Neuronal stem cell (in vitro differentiated cells): Measurements from ENCODE around the gene TBC1D17.

Source experiments
- DNase-seq: peaks from one replicate; pipeline ENCODE4 v3.0.0-alpha.2; 2013; ENCODE audit warnings: low spot score
- H2AFZ ChIP-seq: one replicate; pipeline ENCODE4 v1.6.1; 2013; ENCODE audit warnings: mild to moderate bottlenecking, low read length, inconsistent platforms
- H2AK5ac ChIP-seq: 2 replicates; pipeline ENCODE4 v1.6.1; 2013; ENCODE audit warnings: low read depth, mild to moderate bottlenecking, inconsistent platforms, low read length, moderate library complexity, mixed read lengths
- H2BK120ac ChIP-seq: 2 replicates; pipeline ENCODE4 v1.6.1; 2013; ENCODE audit warnings: low read depth, mild to moderate bottlenecking, inconsistent platforms, low read length, moderate library complexity, mixed read lengths
- H2BK12ac ChIP-seq: one replicate; pipeline ENCODE4 v1.6.1; 2013; ENCODE audit warnings: low read length, inconsistent platforms
- H2BK15ac ChIP-seq: 2 replicates; pipeline ENCODE4 v1.6.1; 2013; ENCODE audit warnings: mild to moderate bottlenecking, low read length, inconsistent platforms, mixed read lengths
- H2BK5ac ChIP-seq: one replicate; pipeline ENCODE4 v1.6.1; 2013; ENCODE audit warnings: inconsistent platforms, mild to moderate bottlenecking, low read length, moderate library complexity
- H3K14ac ChIP-seq: one replicate; pipeline ENCODE4 v1.6.1; 2013; ENCODE audit warnings: low read length, inconsistent platforms
- H3K18ac ChIP-seq: 2 replicates; pipeline ENCODE4 v1.6.1; 2013; ENCODE audit warnings: low read length, inconsistent platforms
- H3K23ac ChIP-seq: 2 replicates; pipeline ENCODE4 v1.6.1; 2013; ENCODE audit warnings: low read depth, mild to moderate bottlenecking, mixed read lengths, low read length, inconsistent platforms; ENCODE audit not compliant: poor library complexity
- H3K27ac ChIP-seq: replicated peaks from 3 replicates; pipeline ENCODE4 v1.5.1; 2013; ENCODE audit warnings: low read length, inconsistent platforms
- H3K27me3 ChIP-seq, 3 experiments: 2 replicates each; pipeline ENCODE4 v1.6.1; 2013; ENCODE audit warnings: low read length in 3 of 3, mild to moderate bottlenecking in 2 of 3, inconsistent platforms in 1 of 3, low read depth in 1 of 3, mixed read lengths in 1 of 3, moderate library complexity in 1 of 3; ENCODE audit not compliant: control insufficient read depth in 3 of 3, insufficient read depth in 3 of 3
- H3K36me3 ChIP-seq, 2 donors: replicated peaks in 1 of 2; 2 replicates each; pipeline ENCODE4 v1.6.1; 2013; ENCODE audit warnings: low read length in 2 of 2; ENCODE audit not compliant: control insufficient read depth in 2 of 2, insufficient read depth in 2 of 2
- H3K4ac ChIP-seq: 2 replicates; pipeline ENCODE4 v1.6.1; 2013; ENCODE audit warnings: inconsistent platforms, mild to moderate bottlenecking, low read length, moderate library complexity
- H3K4me1 ChIP-seq, 2 donors: 1 replicate in 1 of 2; 2 replicates in 1 of 2; pipeline ENCODE4 v1.6.1; 2013; ENCODE audit warnings: low read length in 2 of 2, low read depth in 1 of 2; ENCODE audit not compliant: control insufficient read depth in 2 of 2, insufficient read depth in 1 of 2
- H3K4me2 ChIP-seq: one replicate; pipeline ENCODE4 v1.6.1; 2013; ENCODE audit warnings: mild to moderate bottlenecking, low read length, inconsistent platforms; ENCODE audit not compliant: insufficient read depth, poor library complexity, severe bottlenecking
- H3K4me3 ChIP-seq, 2 donors: 2 replicates each; pipeline ENCODE4 v1.5.1; 2013; ENCODE audit warnings: low read length in 2 of 2, mild to moderate bottlenecking in 2 of 2, inconsistent platforms in 1 of 2, moderate library complexity in 1 of 2
- H3K79me1 ChIP-seq: one replicate; pipeline ENCODE4 v1.6.1; 2013; ENCODE audit warnings: low read depth, mild to moderate bottlenecking, inconsistent platforms, low read length, moderate library complexity
- H3K9ac ChIP-seq: one replicate; pipeline ENCODE4 v1.6.1; 2013; ENCODE audit warnings: mild to moderate bottlenecking, low read depth, low read length, inconsistent platforms; ENCODE audit not compliant: poor library complexity
- H3K9me3 ChIP-seq, 2 donors: replicated peaks in 1 of 2; 2 replicates each; pipeline versions ENCODE3 to v1.6.1; 2013; ENCODE audit warnings: low read length in 2 of 2, mild to moderate bottlenecking in 2 of 2, inconsistent platforms in 1 of 2, low read depth in 1 of 2, mixed read lengths in 1 of 2, moderate library complexity in 1 of 2; ENCODE audit not compliant: control insufficient read depth in 2 of 2, insufficient read depth in 1 of 2
- H4K8ac ChIP-seq: one replicate; pipeline ENCODE4 v1.6.1; 2013; ENCODE audit warnings: low read depth, mild to moderate bottlenecking, inconsistent platforms, low read length, moderate library complexity
- H4K91ac ChIP-seq: one replicate; pipeline ENCODE4 v1.6.1; 2013; ENCODE audit warnings: low read length, low read depth, mild to moderate bottlenecking, inconsistent platforms; ENCODE audit not compliant: poor library complexity
- WGBS, 2 donors: extraction: QIAGEN DNeasy Blood & Tissue Kit; methylation state at CpG; one replicate each; pipeline ENCODE4 v1.1.7; 2013; ENCODE audit warnings: missing lambda C conversion rate in 2 of 2, mixed read lengths in 1 of 2; ENCODE audit not compliant: insufficient read length in 2 of 2, insufficient replicate concordance in 1 of 2; ENCODE audit errors: extremely low coverage in 2 of 2; 5-methylcytosine and 5-hydroxymethylcytosine counted together

Gene TBC1D17

DNA sequence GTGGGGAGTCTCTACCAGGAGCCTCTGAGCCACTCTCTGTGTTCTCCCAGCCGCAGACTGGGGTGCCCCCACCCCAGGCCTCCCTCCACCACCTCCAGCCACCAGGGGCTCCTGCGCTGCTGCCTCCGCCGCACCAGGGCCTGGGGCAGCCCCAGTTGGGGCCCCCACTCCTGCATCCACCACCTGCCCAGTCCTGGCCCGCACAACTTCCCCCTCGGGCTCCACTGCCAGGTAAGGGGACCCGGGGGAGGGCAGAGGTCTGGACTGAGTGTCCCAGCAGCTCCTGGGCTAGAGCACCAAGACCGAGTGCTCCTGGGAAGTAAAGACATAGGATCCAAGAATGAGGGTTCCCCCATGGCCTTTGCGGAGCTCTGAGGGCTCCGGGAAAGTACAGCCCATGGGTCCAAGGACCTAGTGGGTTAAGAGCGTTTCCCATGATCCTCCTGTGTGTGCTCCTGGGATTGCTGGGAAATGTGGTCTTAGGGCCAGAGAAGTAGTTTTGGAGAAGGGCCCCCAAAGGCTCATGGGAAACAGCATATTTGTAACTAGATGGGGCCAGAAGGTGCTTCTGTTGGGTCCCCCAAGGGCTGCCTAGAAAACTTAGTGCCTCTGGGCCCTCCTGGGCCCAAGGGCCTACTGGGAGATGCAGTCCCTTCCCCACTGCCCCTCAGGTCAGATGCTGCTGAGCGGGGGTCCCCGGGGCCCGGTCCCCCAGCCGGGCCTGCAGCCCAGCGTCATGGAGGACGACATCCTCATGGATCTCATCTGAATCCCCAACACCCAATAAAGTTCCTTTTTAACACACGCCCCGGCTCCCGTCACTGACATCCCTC lies 41.1 kb upstream of the TBC1D17 start:
- H3K4me1 ChIP-seq: no peaks in the 10 kb centered on the region
- no peak overlapping the region for H3K9ac ChIP-seq
- no peak overlapping the region for H2BK5ac ChIP-seq
- WGBS, 2 donors: no CpG with 5 or more reads among the region's 20 CpGs
- no peak overlapping the region for H2AK5ac ChIP-seq
- no peak overlapping the region for H3K4me3 ChIP-seq
- H3K27ac ChIP-seq: no peak overlapping the region
- no peaks in the 10 kb centered on the region for H3K27me3 ChIP-seq
- no peak overlapping the region for H4K8ac ChIP-seq
- no peak overlapping the region for H2AFZ ChIP-seq
- H2BK15ac ChIP-seq: no peak overlapping the region
- H3K14ac ChIP-seq: no peak overlapping the region
- H3K79me1 ChIP-seq: peaks cover 3% of the 10 kb centered on the region
- no peak overlapping the region for H2BK12ac ChIP-seq
- no peak overlapping the region for H4K91ac ChIP-seq
- no peak overlapping the region for H3K4me2 ChIP-seq
- H3K23ac ChIP-seq: no peak overlapping the region
- no peaks in the 10 kb centered on the region for H3K9me3 ChIP-seq
- no peak for DNase-seq
- H3K36me3 ChIP-seq: peaks cover 71 to 99% of the 10 kb centered on the region in 2 donors
- H3K18ac ChIP-seq: no peak overlapping the region
- no peak overlapping the region for H3K4ac ChIP-seq
- H2BK120ac ChIP-seq: no peak overlapping the region

GRCh38 chr19:49837009-49837310 lies 40.5 kb upstream of the TBC1D17 start:
- Histone ChIP-seq H3K4me3 (peak overlapping the region in 1 of 2 donors; percentile 9), H3K9me3 (no peaks in the 10 kb centered on the region), H2AFZ (no peak overlapping the region), H3K18ac (no peak overlapping the region), H3K27ac (no peak overlapping the region), H2BK12ac (no peak overlapping the region), H3K14ac (no peak overlapping the region), H4K8ac (no peak overlapping the region), H3K4me2 (no peak overlapping the region), H3K4me1 (no peaks in the 10 kb centered on the region), H2BK120ac (no peak overlapping the region), H3K79me1 (peaks cover 1% of the 10 kb centered on the region), H3K36me3 (peaks cover 69 to 98% of the 10 kb centered on the region in 2 donors), H2BK5ac (no peak overlapping the region), H3K4ac (no peak overlapping the region), H3K9ac (no peak overlapping the region), H3K27me3 (no peaks in the 10 kb centered on the region), H4K91ac (no peak overlapping the region), H2AK5ac (no peak overlapping the region), H3K23ac (no peak overlapping the region), H2BK15ac (no peak overlapping the region)
- no CpG with 5 or more reads among the region's 5 CpGs for WGBS, 2 donors
- DNase-seq: no peak

DNA sequence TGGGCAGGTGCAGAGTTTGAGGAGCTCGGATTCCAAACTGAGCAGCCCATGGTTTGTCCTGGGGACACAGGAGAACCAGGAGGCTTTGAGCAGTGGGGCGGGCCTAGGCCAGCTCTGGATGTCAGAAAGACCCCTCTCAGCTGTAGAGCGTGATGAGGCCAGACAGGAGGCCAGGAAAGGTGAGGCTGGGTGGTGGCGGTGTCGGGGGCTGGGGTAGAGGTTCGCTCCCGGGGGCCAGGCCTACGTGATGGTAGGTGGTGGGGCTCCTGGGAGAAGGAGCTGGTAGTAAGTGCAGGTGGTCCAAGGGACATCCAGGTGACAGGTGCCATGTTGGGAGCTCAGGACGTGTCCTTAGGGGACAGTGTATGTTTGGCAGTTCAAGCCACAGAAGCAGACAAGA lies 40.1 kb upstream of the TBC1D17 start:
- Histone ChIP-seq H3K9ac (no peak overlapping the region), H2AFZ (no peak overlapping the region), H3K79me1 (no peaks in the 10 kb centered on the region), H2BK15ac (no peak overlapping the region), H3K23ac (no peak overlapping the region), H2BK5ac (no peak overlapping the region), H3K9me3 (no peaks in the 10 kb centered on the region), H4K8ac (no peak overlapping the region), H3K27me3 (no peaks in the 10 kb centered on the region), H4K91ac (no peak overlapping the region), H2AK5ac (no peak overlapping the region), H3K18ac (no peak overlapping the region), H2BK12ac (no peak overlapping the region), H3K4ac (no peak overlapping the region), H3K4me2 (no peak overlapping the region), H3K36me3 (peaks cover 66 to 98% of the 10 kb centered on the region in 2 donors), H3K4me3 (no peak overlapping the region), H3K27ac (no peak overlapping the region), H3K14ac (no peak overlapping the region), H2BK120ac (no peak overlapping the region), H3K4me1 (no peaks in the 10 kb centered on the region)
- no CpG with 5 or more reads among the region's 9 CpGs for WGBS, 2 donors
- no peak for DNase-seq

DNA sequence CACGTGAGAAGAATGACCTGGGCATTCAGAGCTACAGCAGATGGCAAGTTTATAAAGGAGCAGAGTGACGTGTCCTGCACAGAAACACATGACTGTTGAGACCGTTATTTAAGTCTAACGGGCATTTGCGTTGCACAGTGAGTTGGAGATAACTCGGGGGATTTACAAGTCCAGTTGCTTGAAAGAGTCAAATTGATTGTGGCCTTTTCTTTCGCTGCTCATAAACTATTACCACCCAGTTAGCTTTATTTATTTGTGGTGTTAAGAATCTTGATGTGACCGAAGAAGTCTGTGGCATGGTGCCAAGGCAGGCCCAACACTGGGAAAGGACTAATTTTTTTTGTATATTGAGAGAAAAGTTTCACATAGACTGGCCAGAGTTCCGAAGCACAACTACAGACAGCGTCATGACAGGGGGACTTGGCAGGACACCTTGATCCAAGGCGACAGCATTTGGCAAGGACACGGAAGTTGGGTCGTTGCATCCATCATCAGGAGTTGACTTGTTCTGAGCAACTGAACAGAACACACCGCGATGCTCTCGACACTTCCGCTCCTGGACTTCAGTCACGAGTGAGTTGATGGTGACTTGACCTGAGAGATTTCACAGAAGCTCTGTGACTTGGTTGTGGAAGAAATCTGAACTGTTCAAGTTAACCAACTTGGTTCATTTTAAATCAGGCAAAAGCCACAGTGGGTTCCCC lies 38.5 kb upstream of the TBC1D17 start:
- no peak overlapping the region for H3K14ac ChIP-seq
- H3K4me1 ChIP-seq: no peaks in the 10 kb centered on the region
- H4K91ac ChIP-seq: no peak overlapping the region
- H2BK120ac ChIP-seq: no peak overlapping the region
- no peak overlapping the region for H2BK12ac ChIP-seq
- no peak overlapping the region for H3K23ac ChIP-seq
- no peaks in the 10 kb centered on the region for H3K27me3 ChIP-seq
- H3K9ac ChIP-seq: no peak overlapping the region
- H2BK15ac ChIP-seq: no peak overlapping the region
- H4K8ac ChIP-seq: no peak overlapping the region
- H3K18ac ChIP-seq: no peak overlapping the region
- H3K4me3 ChIP-seq: no peak overlapping the region
- no peak overlapping the region for H3K27ac ChIP-seq
- H3K9me3 ChIP-seq: no peaks in the 10 kb centered on the region
- DNase-seq: no peak
- H2BK5ac ChIP-seq: no peak overlapping the region
- no peak overlapping the region for H2AK5ac ChIP-seq
- WGBS, 2 donors: no CpG with 5 or more reads among the region's 18 CpGs
- H3K4ac ChIP-seq: no peak overlapping the region
- H3K79me1 ChIP-seq: no peaks in the 10 kb centered on the region
- H3K36me3 ChIP-seq: peaks cover 53 to 88% of the 10 kb centered on the region in 2 donors
- no peak overlapping the region for H2AFZ ChIP-seq
- no peak overlapping the region for H3K4me2 ChIP-seq
